Spleen (tissue), 11 donors: ENCODE data around the gene SRGN. TPM values are rescaled to one million over a fixed set of nuclear protein-coding genes. Genes with fewer than 3 reads are reported as not detected.

Source experiments
- DNase-seq: peaks from one replicate; pipeline ENCODE4 v3.0.0-alpha.2; 2020
- H3K27ac ChIP-seq, 8 donors: fragments of 200-600 bp; sonication (generic) in 7 of 8; 1 replicate in 4 of 8; 2 replicates in 4 of 8; pipeline versions ENCODE4 v1.5.0 to v1.8.0; 2016 to 2021; ENCODE audit warnings: inconsistent platforms in 4 of 8, mild to moderate bottlenecking in 4 of 8, moderate library complexity in 1 of 8
- H3K27me3 ChIP-seq, 7 donors: fragments of 200-600 bp; sonication (generic) in 6 of 7; replicated peaks in 1 of 7; 1 replicate in 4 of 7; 2 replicates in 3 of 7; pipeline versions ENCODE4 v1.5.0 to v1.8.0; 2016 to 2021; ENCODE audit warnings: inconsistent platforms in 3 of 7, mild to moderate bottlenecking in 1 of 7
- H3K36me3 ChIP-seq, 6 donors: fragments of 200-600 bp; sonication (generic) in 5 of 6; 1 replicate in 4 of 6; 2 replicates in 2 of 6; pipeline versions ENCODE4 v1.5.0 to v1.8.0; 2016 to 2021; ENCODE audit warnings: inconsistent platforms in 2 of 6
- H3K4me1 ChIP-seq, 6 donors: fragments of 200-600 bp; sonication (generic) in 5 of 6; 1 replicate in 3 of 6; 2 replicates in 3 of 6; pipeline versions ENCODE4 v1.5.0 to v1.8.0; 2016 to 2021; ENCODE audit warnings: inconsistent platforms in 3 of 6
- H3K4me3 ChIP-seq, 8 donors: fragments of 200-600 bp; sonication (generic) in 7 of 8; 1 replicate in 4 of 8; 2 replicates in 4 of 8; pipeline versions ENCODE4 v1.5.0 to v1.8.0; 2016 to 2021; ENCODE audit warnings: inconsistent platforms in 4 of 8, mild to moderate bottlenecking in 4 of 8, moderate library complexity in 2 of 8
- H3K9me3 ChIP-seq, 8 donors: fragments of 200-600 bp; sonication (generic) in 7 of 8; 1 replicate in 4 of 8; 2 replicates in 4 of 8; pipeline versions ENCODE4 v1.5.0 to v1.8.0; 2016 to 2021; ENCODE audit warnings: inconsistent platforms in 4 of 8
- POLR2A ChIP-seq, 3 donors: fragments of 450-650 bp; IDR thresholded peaks; one replicate each; pipeline ENCODE4 v1.5.1; 2017; ENCODE audit warnings: antibody characterized with exemption in 3 of 3, mild to moderate bottlenecking in 1 of 3
- POLR2AphosphoS5 ChIP-seq, 3 donors: sonication (generic); formaldehyde crosslinking; IDR thresholded peaks; one replicate each; pipeline ENCODE4 v1.5.1; 2017; ENCODE audit warnings: antibody characterized with exemption in 3 of 3
- WGBS, 5 donors: extraction: QIAGEN DNeasy Blood & Tissue Kit in 3 of 5; methylation state at CpG; one replicate each; pipeline versions ENCODE4 v1.1.5 to v1.1.7; 2013 to 2018; 5-methylcytosine and 5-hydroxymethylcytosine counted together
- intact Hi-C: fragments of 100-400 bp; cut with DNase I; formaldehyde crosslinking; loops from one replicate; pipeline ENCODE4 v1.15.0; 2023; ENCODE audit warnings: low total_unique reads
- polyA plus RNA-seq, 3 donors: library from polyadenylated mRNA; stranded (reverse); fragments of 200-250 nt; gene quantifications; one replicate each; pipeline ENCODE4 v1.2.1, GENCODE V29; 2013
- total RNA-seq, 7 donors: library from RNA; depleted of rRNA in 3 of 7; stranded (reverse); fragments of >200 nt in 3 of 7; fragmentation: NEBNext Ultra II Directional in 4 of 7; extraction: Animal tissue kit (Norgen Biotek cat#: 25700) in 4 of 7; gene quantifications; one replicate each; pipeline versions ENCODE4 v1.1.0 to v1.2.1, GENCODE V29; 2016 to 2021
- TF ChIP-seq, protein P1 (sequence below), 11 experiments: fragments of 200-600 bp in 7 of 11; fragments of 450-650 bp in 4 of 11; sonication (generic) in 4 of 11; IDR thresholded peaks in 8 of 11; conservative IDR thresholded peaks in 3 of 11; 1 replicate in 7 of 11; 2 replicates in 4 of 11; pipeline versions ENCODE4 v1.4.0 to v1.8.0; 2016 to 2021; ENCODE audit warnings: antibody characterized with exemption in 11 of 11, inconsistent platforms in 4 of 11, mild to moderate bottlenecking in 1 of 11
- donor health status: healthy with polysubstance abuse.
- donor health status: DM: no; HTN: no; CAD: no; lungs with moderate emphysema.
- donor health status: DM: no; HTN: no; CAD: no.
- donor health status: Bipolar disorder and iron deficiency.
- donor health status: healthy.
- donor health status: DM: no; HTN: no; CAD: no.
- donor health status: DM: yes; HTN: yes; CAD: no.

Gene SRGN
- total and polyA plus RNA-seq, 10 donors = 123 to 1,009 (median 505) TPM

DNA sequence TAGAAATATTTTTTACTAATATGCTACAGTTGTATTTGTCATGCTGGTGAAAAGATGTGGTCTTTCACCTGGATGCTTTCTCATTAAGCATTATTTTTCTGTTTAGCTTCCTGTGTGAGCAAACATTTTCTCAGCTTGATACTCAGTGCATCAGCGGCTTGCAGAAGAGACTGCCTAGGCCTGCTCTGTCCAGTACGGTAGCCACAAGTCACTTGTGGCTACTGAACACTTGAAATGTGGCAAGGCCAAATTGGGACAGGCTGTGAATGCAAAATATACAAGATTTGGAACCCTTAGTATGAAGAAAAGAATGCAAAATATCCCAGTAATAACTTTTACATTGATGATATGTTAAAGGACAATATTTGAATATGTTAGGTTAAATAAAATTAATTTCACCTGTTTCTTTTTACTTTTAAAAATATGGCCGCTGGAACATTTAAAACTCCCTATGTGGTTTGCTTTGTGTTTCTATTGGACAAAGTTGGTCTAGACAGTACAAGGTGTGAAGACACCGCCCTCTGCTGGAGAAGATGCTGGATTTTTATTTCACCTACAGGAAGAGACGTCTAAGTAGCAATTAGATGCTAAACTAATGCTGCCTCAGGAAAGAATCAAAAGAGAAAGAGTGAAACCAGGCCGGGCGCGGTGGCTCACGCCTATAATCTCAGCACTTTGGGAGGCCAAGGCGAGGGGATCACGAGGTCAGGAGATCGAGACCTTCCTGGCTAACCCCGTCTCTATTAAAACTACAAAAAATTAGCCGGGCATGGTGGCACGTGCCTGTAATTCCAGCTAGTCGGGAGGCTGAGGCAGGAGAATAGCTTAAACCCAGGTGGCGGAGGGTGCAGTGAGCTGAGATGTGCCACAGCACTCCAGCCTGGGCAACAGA, 5.3 kb downstream of the SRGN start:
- Histone ChIP-seq H3K36me3 (peaks cover 0 to 42% (median 8%) of the 10 kb centered on the region in 6 donors), H3K9me3 (no peaks in the 10 kb centered on the region), H3K4me1 (peaks cover 5 to 98% (median 68%) of the 10 kb centered on the region in 6 donors), H3K27me3 (no peaks in the 10 kb centered on the region), H3K4me3 (peak overlapping the region in 5 of 8 donors; percentile 2 to 76 (median 19)), H3K27ac (peak overlapping the region in 7 of 8 donors; percentile 90 to 98 (median 93))
- DNase-seq = peak; percentile 82
- TF ChIP-seq POLR2A (IDR thresholded peaks at IDR 0.05) (no peak), POLR2AphosphoS5 (IDR thresholded peaks at IDR 0.05) (peak in 2 of 3 donors; percentile 10 to 25)
- TF ChIP-seq, protein P1, sequence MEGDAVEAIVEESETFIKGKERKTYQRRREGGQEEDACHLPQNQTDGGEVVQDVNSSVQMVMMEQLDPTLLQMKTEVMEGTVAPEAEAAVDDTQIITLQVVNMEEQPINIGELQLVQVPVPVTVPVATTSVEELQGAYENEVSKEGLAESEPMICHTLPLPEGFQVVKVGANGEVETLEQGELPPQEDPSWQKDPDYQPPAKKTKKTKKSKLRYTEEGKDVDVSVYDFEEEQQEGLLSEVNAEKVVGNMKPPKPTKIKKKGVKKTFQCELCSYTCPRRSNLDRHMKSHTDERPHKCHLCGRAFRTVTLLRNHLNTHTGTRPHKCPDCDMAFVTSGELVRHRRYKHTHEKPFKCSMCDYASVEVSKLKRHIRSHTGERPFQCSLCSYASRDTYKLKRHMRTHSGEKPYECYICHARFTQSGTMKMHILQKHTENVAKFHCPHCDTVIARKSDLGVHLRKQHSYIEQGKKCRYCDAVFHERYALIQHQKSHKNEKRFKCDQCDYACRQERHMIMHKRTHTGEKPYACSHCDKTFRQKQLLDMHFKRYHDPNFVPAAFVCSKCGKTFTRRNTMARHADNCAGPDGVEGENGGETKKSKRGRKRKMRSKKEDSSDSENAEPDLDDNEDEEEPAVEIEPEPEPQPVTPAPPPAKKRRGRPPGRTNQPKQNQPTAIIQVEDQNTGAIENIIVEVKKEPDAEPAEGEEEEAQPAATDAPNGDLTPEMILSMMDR (IDR thresholded peaks at IDR 0.05 in 8 of 11, conservative IDR thresholded peaks at IDR 0.05 in 3 of 11) = peak; percentile 67 to 93 (median 85)
- intact Hi-C loops = loop anchor here (5.0 kb wide), 1 partner anchor 86 kb away; no protein-coding TSS in a partner anchor
- WGBS, 5 donors = 27 to 50% (median 39%) methylated on average over 17 of the region's 17 CpGs

DNA sequence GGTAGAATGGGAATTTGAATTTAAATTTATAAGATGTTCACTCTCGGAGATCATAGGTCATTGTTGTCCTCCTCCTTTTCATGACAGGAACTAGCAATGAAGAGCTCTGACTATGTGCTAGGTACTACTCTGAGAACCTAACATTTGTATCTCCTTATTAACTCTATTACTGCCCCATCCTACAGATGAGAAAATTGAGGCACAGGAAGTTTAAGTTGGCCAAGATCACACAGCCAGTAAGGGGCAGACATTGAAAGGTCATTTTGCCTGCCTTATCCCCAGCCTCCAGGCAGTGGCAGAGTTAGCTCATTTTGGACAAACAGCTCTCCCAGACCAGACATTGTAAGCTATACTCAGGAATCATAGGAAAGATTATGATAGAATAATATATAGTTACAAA, 6.0 kb downstream of the SRGN start:
- TF ChIP-seq, protein P1 (IDR thresholded peaks at IDR 0.05 in 8 of 11, conservative IDR thresholded peaks at IDR 0.05 in 3 of 11) = no peak
- TF ChIP-seq POLR2AphosphoS5 (IDR thresholded peaks at IDR 0.05) = peak in 1 of 3 donors; percentile 27
- Histone ChIP-seq H3K9me3 (no peaks in the 10 kb centered on the region), H3K27ac (peak overlapping the region in 7 of 8 donors; percentile 90 to 98 (median 93)), H3K36me3 (peaks cover 0 to 49% (median 14%) of the 10 kb centered on the region in 6 donors), H3K4me1 (peaks cover 5 to 99% (median 72%) of the 10 kb centered on the region in 6 donors), H3K4me3 (peak overlapping the region in 4 of 8 donors; percentile 11 to 76 (median 34)), H3K27me3 (no peaks in the 10 kb centered on the region)
- WGBS, 5 donors = 56 to 100% (median 73%) methylated on average over 1 of the region's 1 CpG
- intact Hi-C loops = loop anchor here (5.0 kb wide), 1 partner anchor 87 kb away; no protein-coding TSS in a partner anchor
- no peak for DNase-seq

DNA sequence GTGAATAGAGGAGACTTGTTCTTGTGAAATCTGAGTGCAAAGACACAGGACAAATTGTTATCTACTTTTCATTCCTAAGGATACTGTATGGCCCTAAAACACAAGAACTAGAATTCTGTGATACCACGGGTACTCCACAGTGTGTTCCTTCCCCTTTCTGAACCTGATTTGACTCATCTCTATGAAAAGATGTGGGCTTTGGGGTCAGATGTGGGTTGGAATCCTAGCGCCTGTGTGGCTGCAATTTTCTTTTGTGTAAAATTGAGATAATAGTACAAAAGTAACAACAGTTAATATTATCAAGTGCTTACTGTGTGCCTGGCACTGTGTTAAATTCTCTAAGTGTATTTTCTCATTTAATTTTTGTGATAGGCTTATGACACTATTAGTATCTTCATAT, 8.1 kb downstream of the SRGN start:
- 33 to 46% (median 43%) methylated on average over 2 of the region's 2 CpGs for WGBS, 5 donors
- intact Hi-C loops = no loop called here
- H3K4me3 ChIP-seq = no peak overlapping the region
- H3K36me3 ChIP-seq = peaks cover 0 to 70% (median 30%) of the 10 kb centered on the region in 6 donors
- H3K27ac ChIP-seq = peak overlapping the region in 4 of 8 donors; percentile 9 to 96 (median 17)
- H3K27me3 ChIP-seq = no peaks in the 10 kb centered on the region
- no peaks in the 10 kb centered on the region for H3K9me3 ChIP-seq
- H3K4me1 ChIP-seq = peaks cover 5 to 99% (median 74%) of the 10 kb centered on the region in 6 donors
- no peak for DNase-seq
- no peak for TF ChIP-seq POLR2A (IDR thresholded peaks at IDR 0.05)
- TF ChIP-seq, protein P1 (IDR thresholded peaks at IDR 0.05 in 8 of 11, conservative IDR thresholded peaks at IDR 0.05 in 3 of 11) = no peak
- TF ChIP-seq POLR2AphosphoS5 (IDR thresholded peaks at IDR 0.05) = no peak

DNA sequence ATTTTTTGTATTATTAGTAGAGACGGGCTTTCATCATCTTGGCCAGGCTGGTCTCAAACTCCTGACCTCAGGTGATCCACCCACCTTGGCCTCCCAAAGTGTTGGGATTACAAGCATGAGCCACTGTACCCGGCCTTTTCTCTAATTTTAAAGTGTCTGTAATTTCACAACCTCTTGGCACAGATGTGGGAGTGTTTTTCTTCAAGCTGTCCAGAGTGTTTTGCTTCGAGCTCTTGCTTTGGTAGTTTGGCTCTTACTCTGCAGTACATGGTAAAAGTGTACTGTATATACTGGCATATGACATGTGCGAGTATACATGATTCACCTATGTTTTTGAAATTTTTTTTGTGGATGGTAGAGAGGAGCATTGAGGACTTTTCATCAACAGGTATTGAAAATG, 9.8 kb downstream of the SRGN start:
- intact Hi-C loops = no loop called here
- DNase-seq = no peak
- TF ChIP-seq POLR2A (IDR thresholded peaks at IDR 0.05) (no peak), POLR2AphosphoS5 (IDR thresholded peaks at IDR 0.05) (no peak)
- TF ChIP-seq, protein P1 (IDR thresholded peaks at IDR 0.05 in 8 of 11, conservative IDR thresholded peaks at IDR 0.05 in 3 of 11) = no peak
- Histone ChIP-seq H3K27me3 (no peaks in the 10 kb centered on the region), H3K9me3 (no peaks in the 10 kb centered on the region), H3K27ac (no peak overlapping the region), H3K4me3 (no peak overlapping the region), H3K36me3 (peaks cover 0 to 87% (median 37%) of the 10 kb centered on the region in 6 donors), H3K4me1 (peaks cover 4 to 100% (median 70%) of the 10 kb centered on the region in 6 donors)
- 63 to 83% (median 78%) methylated on average over 4 of the region's 4 CpGs for WGBS, 5 donors
